BJ (cell line): Measurements from ENCODE around the gene DRC7. TPM values are rescaled to one million over a fixed set of nuclear protein-coding genes. Genes with fewer than 3 reads are reported as not detected.

Experiments
- CTCF ChIA-PET: fragments of 350-600 bp; formaldehyde crosslinking; extraction: SDS; loops from one replicate; lab custom pipeline; 2021; ENCODE audit warnings: antibody characterized with exemption, inconsistent platforms; lab: Yijun Ruan, JAX
- POLR2A ChIA-PET: fragments of 300-600 bp; sonication (Branson Sonifier 250); formaldehyde crosslinking; extraction: SDS; loops from one replicate; lab custom pipeline; 2021; ENCODE audit warnings: antibody characterized with exemption; lab: Charles Lee
- DNase-seq: peaks from one replicate; pipeline ENCODE4 v3.0.0-alpha.2; 2011; ENCODE audit warnings: low read depth
- H3K27me3 ChIP-seq: 2 replicates; pipeline ENCODE4 v1.6.0; 2011; ENCODE audit warnings: low read length; ENCODE audit not compliant: control insufficient read depth, insufficient read depth
- H3K36me3 ChIP-seq: 2 replicates; pipeline ENCODE4 v1.5.1; 2011; ENCODE audit warnings: low read length; ENCODE audit not compliant: control insufficient read depth, insufficient read depth
- H3K4me3 ChIP-seq: 2 replicates; pipeline ENCODE4 v1.5.1; 2011; ENCODE audit warnings: low read depth, mild to moderate bottlenecking, control low read depth, low read length
- polyA plus RNA-seq: library from polyadenylated mRNA; depleted of rRNA; stranded (reverse); fragments of >200 nt; gene quantifications from 2 replicates; pipeline ENCODE4 v1.2.3, GENCODE V29; 2011
- TF ChIP-seq, protein P1 (sequence below): IDR thresholded peaks from 2 replicates; pipeline ENCODE4 v1.5.1; 2011; ENCODE audit warnings: low read depth, mild to moderate bottlenecking, control low read depth, inconsistent platforms, low read length, moderate library complexity; ENCODE audit not compliant: insufficient read depth

The DRC7 gene
- polyA plus RNA-seq, 1 experiment = not detected

DNA sequence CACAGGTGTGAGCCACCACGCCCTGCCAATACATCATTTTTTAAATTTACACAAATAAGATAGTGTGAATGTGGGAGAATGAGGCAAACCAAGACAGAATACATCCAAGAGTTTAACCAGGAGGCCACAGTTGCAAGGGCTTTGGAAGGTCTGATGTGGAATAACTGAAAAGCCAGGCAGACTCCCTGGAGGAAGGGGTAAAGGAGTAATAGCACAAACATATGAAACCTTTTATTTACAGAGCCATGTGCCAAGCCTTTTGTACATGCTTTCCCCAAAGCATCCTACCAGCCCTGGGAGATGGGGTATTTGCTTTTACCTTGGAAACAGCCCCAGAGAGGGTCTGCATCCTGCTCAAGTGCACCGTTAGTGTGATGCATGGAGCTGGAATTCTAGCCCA lies 21.8 kb upstream of the DRC7 start:
- Histone ChIP-seq H3K4me3 (no peak overlapping the region), H3K27me3 (peaks cover 19% of the 10 kb centered on the region), H3K36me3 (no peaks in the 10 kb centered on the region)
- POLR2A ChIA-PET = no interaction called here
- no peak for DNase-seq
- CTCF ChIA-PET = interaction anchor here (0.9 kb wide), 1 partner anchor 9 kb away, joined by 3 read pairs; no protein-coding TSS in a partner anchor
- TF ChIP-seq, protein P1, sequence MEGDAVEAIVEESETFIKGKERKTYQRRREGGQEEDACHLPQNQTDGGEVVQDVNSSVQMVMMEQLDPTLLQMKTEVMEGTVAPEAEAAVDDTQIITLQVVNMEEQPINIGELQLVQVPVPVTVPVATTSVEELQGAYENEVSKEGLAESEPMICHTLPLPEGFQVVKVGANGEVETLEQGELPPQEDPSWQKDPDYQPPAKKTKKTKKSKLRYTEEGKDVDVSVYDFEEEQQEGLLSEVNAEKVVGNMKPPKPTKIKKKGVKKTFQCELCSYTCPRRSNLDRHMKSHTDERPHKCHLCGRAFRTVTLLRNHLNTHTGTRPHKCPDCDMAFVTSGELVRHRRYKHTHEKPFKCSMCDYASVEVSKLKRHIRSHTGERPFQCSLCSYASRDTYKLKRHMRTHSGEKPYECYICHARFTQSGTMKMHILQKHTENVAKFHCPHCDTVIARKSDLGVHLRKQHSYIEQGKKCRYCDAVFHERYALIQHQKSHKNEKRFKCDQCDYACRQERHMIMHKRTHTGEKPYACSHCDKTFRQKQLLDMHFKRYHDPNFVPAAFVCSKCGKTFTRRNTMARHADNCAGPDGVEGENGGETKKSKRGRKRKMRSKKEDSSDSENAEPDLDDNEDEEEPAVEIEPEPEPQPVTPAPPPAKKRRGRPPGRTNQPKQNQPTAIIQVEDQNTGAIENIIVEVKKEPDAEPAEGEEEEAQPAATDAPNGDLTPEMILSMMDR = no peak

DNA sequence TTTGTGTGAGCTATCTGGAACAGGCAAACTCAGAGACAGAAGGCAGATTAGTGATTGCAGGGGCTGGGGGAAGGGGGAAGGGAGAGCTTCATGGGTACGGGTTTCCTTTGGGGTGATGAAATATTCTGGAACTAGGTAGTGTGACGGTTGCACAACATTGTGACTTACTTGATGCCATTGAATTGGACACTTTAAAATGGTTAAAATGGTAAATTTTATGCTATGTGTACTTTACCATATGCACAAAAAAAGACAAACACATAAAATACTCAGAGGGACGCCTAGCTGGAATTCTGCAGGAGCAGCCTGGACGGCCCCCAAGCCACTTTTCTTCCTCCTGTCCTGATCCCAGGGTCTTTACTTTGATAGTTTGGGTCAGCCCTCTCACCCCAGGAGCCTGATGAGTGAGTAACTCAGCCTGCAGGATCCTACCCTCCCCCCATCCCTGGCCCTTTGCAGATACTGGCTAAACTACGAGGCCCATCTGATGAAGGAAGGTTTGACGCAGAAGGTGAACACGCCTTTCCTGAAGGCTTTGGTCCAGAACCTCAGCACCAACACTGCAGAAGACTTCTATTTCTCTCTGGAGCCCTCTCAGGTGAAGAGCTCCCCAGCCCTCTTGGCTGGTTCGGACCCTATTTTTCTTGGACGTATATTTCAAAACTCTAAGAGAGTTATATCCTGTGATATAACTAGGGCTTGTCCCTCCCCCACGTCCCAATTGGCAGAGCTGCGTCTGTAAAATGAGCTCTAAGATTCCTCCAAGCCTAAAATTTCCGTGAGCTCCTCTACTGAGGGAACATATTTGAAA lies 18.7 kb upstream of the DRC7 start:
- no peak for DNase-seq
- POLR2A ChIA-PET = no interaction called here
- TF ChIP-seq, protein P1 = no peak
- H3K27me3 ChIP-seq = peaks cover 20% of the 10 kb centered on the region
- CTCF ChIA-PET = interaction anchor here (0.7 kb wide), 1 partner anchor 28 kb away, joined by 3 read pairs; no protein-coding TSS in a partner anchor
- no peaks in the 10 kb centered on the region for H3K36me3 ChIP-seq
- no peak overlapping the region for H3K4me3 ChIP-seq

DNA sequence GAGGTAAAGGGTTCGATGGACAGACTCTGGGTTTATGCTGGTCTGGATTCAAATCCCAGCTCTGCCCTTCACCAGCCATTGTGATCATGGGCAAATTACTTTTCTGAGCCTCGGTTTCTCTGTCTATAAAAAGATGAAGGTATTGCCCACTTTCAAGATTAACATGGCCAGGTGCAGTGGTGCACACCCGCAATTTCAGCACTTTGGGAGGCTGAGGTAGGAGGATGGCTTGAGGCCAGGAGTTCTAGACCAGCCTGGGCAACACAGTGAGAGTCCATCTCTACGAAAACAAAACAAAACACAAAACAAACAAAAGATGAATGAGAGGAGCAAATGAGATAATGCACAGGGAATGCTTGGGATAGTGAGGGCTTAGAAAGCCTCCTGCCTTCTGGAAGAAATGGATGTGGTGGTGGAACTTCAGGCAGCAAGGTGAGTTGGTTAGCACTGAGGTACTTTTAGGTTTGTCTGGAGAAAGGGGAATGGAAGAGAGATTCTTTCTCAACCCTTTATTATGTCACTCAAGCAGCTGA lies 18.0 kb upstream of the DRC7 start:
- Histone ChIP-seq H3K36me3 (no peaks in the 10 kb centered on the region), H3K27me3 (peaks cover 20% of the 10 kb centered on the region), H3K4me3 (no peak overlapping the region)
- ChIA-PET CTCF (interaction anchor here (0.7 kb wide), 1 partner anchor 28 kb away, joined by 3 read pairs; no protein-coding TSS in a partner anchor), POLR2A (no interaction called here)
- no peak for DNase-seq
- TF ChIP-seq, protein P1 = no peak

DNA sequence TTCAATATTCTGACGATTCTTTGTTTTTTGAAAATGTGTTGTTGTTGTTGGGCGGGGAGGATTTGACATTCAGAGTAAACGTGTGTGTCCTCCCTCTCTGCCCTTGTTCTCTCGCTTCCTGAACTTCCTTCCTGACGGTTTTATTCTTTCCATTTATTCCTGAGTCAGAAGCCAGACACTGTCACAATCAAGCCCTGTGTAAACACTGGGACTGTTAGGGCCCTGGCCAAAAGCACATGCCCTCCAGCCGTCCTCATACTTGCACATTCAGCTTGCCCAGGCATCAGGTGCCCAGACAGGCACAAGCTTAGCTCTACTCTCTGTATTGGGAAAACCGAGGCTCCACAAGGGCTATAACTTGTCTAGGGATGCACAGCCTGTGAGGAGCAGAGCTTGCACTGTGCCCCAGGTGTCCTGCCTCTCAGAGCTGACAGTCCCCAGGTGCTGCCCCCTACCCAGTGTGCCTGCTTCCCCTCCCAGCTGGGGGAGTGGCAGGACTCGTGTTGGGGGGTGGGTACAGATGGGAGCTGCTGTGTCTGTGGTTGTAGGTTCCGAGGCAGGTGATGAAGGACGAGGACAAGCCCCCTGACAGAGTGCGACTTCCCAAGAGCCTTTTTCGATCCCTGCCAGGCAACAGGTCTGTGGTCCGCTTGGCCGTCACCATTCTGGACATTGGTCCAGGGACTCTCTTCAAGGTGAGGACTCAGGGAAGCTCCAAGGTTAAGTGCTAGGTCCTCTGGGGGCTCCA lies 16.8 kb upstream of the DRC7 start:
- no peak for DNase-seq
- H3K4me3 ChIP-seq = no peak overlapping the region
- TF ChIP-seq, protein P1 = no peak
- ChIA-PET POLR2A (no interaction called here), CTCF (interaction anchor here (0.8 kb wide), 1 partner anchor 28 kb away, joined by 4 read pairs; no protein-coding TSS in a partner anchor)
- H3K36me3 ChIP-seq = no peaks in the 10 kb centered on the region
- H3K27me3 ChIP-seq = peaks cover 19% of the 10 kb centered on the region

DNA sequence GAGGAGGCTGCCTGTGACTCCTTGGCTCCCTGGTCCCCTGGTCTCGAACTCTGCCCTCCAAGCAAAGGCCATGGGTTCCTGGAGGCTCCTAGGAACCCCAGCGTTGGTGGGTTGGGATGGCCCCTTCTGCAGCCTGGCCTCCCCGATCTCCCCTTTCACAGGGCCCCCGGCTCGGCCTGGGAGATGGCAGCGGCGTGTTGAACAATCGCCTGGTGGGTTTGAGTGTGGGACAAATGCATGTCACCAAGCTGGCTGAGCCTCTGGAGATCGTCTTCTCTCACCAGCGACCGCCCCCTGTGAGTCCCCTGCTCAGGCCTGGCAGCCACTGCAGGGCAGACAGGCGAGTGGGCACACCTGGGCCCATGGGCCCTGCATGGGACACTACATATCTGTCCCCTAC lies 15.6 kb upstream of the DRC7 start:
- H3K27me3 ChIP-seq = peaks cover 9% of the 10 kb centered on the region
- ChIA-PET CTCF (no interaction called here), POLR2A (no interaction called here)
- DNase-seq = no peak
- no peak overlapping the region for H3K4me3 ChIP-seq
- TF ChIP-seq, protein P1 = no peak
- H3K36me3 ChIP-seq = no peaks in the 10 kb centered on the region
